ENCODE measurements around the gene TCTN2.

TCTN2 gene

DNA sequence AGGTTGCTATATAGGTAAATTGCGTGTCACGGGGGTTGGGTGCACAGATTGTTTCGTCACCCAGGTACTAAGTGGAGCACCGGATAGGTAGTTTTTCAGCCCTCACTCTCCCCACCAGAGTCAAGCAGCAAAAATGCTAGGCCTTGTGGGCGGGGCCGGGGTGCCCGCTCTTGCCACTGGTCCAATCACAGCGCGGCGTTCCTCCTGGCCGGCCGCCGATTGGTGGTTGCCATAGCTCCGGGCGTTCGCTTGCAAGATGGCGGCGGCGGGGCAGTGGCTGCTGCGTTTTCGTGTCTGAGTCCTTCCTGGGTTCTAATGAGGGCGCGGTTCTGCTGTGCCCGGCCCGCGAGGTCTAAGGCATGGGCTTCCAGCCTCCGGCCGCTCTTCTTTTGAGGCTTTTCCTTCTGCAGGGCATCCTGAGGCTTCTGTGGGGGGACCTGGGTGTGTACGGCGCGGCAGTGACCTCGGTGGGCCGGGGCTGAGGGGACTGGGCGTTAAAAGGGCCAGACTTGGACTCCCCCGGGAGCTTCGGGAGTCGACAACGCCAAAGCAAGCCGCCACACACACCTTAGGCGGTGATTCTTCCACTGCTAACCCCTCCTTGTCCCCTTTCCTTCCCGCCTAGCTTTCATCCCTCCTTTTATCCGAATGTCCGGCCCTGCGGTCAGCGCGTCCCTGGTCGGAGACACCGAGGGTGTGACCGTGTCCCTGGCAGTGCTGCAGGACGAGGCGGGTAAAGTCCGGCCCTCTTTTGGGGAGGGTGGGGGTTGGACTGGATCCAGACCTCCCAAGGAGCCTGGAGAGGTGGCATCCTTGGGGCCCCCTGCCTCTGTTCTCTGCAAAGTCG is at the start of gene TCTN2:
TCTN2 (plus strand) TSS at position 232 of the 847 bp plus-strand sequence; CDS start at position 360, 128 bp downstream.
- peak; percentile 95 for DNase-seq (ENCODE audit: insufficient read length, low spot score)
- peak; percentile 88 for FAIRE-seq

DNA sequence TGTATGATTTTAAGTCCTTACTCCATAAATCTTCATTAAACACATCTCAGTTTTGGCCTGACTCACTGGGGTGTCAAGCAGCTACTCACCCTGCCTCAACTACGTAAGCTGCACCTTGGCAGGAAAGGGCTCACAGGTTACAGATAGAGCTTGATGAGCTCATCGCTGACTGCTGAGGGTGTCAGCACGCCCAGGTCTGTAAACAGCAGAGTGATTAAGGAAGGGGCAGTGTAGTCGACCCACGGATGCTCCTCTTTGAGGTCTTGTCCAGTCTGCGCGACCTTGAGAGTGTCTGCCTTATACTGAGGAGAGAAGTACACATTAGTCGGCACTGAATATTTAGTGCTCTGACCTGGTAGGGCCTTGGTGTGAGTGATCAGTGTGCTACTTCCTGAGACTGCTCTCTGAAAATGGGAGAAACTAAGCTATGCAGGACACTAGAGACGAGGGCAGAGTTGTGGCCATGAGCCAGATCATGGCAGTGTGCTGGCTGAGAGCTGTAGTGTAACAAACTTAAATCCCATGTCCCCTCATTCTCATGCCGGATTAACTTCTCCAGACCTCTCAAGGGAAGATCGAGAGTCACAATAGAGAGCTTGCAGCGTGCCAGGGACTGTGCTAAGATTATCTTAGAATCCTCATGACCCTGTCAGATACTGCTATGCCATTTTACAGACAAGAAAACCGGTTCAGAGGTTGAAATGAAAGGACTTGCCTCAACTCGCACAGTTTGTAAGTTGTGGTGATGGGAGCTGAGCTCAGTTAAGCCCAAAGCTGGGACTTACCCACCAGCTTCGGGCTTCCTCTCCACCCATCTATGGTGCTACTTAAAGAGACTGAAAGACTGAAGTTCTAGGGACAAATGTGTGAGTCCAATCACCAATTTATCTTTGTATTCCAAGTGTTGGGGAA is 49.0 kb upstream of the TCTN2 start:
- no peak for FAIRE-seq
- DNase-seq (ENCODE audit: insufficient read length, low spot score) = no peak

DNA sequence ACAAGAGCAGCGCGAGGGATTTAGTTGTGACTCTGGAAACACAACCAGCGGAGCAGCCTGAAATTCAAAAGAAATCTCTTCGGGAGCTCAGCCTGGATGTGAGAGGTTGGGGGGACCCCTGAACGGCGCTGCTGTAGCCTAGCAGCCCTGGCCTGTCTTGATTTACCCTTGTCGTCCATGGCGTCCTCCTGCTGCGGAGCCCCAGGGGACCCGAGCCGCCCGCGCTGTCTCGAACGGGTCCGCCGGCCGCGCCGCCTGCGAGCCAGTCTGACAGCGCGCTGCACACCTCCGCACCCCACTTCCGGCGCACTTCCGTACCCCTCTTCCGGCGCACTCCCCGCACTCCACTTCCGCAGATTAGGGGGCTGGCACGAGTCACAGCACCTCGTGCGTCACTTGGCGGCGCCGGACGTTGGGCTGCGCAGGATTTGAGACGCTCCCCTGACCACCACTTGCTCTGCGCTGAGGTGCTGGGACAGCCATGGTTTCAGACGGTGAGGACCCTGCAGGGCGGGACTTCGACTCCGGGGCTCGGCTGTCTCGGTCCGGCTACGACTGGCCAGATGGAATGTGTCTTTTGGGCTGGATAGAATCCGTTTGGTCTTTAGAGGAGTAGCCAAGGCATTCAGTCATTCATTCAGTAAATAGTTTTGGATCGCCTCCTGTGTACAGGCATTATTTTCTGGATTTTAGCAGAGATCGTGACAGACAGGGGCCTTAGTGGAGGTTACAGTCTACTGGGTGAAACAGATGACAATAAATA is 37.4 kb upstream of the TCTN2 start, which contains the start of the genes EIF2B1 and GTF2H3:
EIF2B1 (minus strand) TSS at position 308 of the 763 bp plus-strand sequence; CDS start at position 179, 129 bp downstream.
GTF2H3 (plus strand) TSS at position 451 of the 763 bp plus-strand sequence; CDS start at position 482, 31 bp downstream.
- DNase-seq (ENCODE audit: insufficient read length, low spot score) (peak; percentile 98), FAIRE-seq (peak; percentile 96)

DNA sequence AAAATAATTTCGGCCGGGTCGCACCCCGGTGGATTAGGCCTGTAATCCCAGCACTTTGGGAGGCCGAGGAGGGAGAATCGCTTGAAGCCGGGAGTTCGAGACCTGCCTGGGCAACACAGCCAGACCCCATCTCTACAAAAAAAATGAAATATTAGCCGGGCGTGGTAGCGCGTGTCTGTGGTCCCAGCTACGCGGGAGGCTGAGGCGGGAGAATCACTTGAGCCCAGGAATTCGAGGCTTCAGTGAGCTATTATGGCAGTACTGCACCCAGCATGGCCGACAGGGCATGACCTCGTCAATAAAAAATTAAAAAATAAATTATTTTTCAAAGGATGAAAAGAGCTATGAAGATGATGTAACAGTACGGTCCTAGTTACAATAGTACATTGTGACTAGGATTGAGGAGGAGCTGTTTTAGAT is 36.8 kb upstream of the TCTN2 start:
- DNase-seq (ENCODE audit: insufficient read length, low spot score) (no peak), FAIRE-seq (no peak)

DNA sequence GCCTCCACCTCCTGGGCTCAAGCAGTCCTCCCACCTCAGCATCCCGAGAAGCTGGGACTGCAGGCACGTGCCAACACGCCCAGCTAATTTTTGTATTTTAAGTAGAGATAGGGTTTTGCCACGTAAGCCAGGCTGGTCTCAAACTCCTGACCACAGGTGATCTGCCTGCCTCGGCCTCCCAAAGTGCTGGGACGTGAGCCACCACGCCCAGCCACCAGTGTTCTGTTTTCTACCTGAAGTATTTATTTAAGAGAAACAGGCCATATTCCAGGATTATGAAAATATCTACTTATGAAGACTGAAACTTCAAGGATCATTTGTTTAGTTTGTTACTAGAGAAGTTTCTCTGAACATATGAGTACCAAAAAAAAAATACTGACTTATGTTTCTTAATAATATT is 27.0 kb upstream of the TCTN2 start:
- DNase-seq (ENCODE audit: insufficient read length, low spot score) (no peak), FAIRE-seq (no peak)

DNA sequence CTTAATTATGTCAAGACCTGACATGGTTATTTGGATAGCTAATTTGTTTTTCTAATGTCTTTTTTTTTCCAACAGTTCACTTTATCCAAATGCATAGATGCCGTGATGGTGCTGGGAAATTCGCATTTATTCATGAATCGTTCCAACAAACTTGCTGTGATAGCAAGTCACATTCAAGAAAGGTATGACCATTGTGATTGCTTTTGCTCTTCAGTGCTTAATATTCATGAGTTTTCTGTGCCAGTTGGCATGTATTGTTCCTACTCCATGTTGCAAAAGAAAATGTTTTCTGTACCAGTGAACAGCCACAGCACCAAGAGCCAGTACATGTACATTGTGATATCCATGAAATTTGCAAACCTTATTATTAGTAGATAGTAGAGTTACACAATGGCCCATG is 25.5 kb upstream of the TCTN2 start:
- FAIRE-seq (no peak), DNase-seq (ENCODE audit: insufficient read length, low spot score) (no peak)

DNA sequence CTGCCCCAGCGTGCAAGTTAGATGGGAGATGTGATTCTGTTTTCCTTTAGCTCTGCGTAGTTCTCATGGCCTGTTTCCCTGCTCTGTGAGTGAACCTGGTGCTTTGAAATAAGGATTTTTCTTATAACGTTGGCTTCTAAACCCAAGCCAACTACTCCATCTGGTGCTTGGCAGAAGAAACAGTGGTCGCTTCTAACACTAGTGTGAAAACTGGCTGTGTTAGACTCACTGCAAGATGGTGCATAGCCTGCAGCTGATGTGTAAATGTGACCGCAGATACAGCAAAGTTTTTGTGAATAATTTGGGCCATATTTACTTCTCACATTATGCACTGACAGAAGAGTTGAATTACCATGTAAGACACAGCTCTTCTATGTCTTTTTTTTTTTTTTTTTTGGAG is 25.0 kb upstream of the TCTN2 start:
- no peak for DNase-seq (ENCODE audit: insufficient read length, low spot score)
- FAIRE-seq = no peak

DNA sequence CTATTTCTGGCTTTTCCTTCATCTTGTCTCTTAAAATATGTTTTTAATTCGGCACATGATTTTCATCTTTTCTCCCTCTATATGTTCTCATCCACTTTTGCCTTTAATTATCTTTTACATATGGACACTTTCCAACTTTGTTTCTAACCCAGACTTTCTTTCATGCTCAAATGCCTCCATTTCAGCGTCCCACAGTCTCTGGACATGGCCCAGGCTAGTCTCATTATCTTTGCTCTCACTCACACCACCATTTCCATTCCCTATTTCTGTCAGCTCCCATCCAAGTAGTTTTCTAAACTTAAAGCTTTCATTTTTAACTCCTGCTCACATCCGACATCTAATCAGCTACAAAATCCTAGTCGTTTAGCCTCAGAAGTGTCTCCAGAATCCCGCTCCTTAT is 22.5 kb upstream of the TCTN2 start:
- no peak for FAIRE-seq
- DNase-seq (ENCODE audit: insufficient read length, low spot score) = no peak

DNA sequence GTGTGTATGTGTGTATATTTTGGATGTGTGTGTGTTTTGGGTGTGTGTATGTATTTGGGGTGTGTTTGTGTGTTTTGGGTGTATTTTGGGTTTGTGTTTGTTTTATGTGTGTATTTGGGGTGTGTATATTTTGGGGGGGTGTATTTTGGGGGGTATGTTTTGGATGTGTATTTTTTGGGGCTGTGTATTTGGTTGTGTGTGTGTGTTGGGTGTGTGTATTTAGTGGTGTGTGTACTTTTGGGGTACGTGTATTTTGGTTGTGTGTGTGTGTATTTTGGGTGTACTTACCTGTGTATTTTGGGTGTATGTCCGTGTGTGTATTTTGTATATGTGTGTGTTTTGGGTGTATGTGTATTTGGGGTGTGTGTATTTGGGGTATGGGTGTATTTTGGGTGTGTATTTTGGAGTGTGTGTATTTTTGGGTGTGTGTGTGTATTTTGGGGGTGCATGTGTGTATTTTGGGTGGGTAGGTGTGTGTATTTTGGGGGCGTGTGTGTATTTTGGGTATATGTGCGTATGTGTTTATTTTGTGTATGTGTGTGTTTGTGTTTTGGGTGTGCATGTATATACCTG is 16.7 kb upstream of the TCTN2 start:
- FAIRE-seq (no peak), DNase-seq (ENCODE audit: insufficient read length, low spot score) (no peak)

DNA sequence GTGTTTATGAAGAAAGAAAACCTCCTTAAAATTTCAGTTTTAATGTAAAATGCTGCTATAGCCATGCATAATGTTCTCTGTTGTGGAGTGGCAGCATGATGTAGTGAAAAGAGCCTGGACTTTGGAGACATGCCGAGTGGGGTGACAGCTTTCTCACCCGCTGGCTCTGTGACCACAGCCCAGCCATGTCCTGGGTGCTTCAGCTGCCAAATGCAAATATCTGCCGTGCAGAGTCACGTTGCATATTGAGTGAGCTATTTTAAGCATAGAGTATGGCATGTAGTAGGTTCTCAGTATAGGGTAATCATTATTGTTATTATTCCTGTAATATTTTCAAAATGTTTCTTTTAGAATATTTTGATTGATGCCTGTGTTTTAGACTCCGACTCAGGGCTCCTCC is 15.5 kb upstream of the TCTN2 start:
- DNase-seq (ENCODE audit: insufficient read length, low spot score) (peak; percentile 56), FAIRE-seq (peak; percentile 75)

DNA sequence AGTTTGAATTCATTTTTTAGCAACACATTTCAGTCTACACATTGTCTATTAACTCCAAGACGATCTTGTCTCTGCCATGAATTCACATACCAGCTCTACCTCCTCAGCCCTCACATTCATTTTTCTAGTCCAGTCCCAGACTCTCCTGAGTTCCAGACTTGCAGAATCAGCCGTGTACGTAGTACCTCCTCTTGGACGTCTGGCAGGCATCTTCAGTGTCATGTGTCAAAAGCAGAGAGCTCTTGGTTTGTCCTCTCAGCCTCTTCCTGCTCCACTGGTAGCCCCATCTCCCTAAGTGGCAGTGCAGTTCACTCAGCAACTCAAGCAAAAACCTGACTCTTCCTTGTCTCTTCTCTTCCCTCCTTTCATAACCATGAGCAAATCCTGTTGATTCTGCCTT is 14.5 kb upstream of the TCTN2 start:
- FAIRE-seq = no peak

DNA sequence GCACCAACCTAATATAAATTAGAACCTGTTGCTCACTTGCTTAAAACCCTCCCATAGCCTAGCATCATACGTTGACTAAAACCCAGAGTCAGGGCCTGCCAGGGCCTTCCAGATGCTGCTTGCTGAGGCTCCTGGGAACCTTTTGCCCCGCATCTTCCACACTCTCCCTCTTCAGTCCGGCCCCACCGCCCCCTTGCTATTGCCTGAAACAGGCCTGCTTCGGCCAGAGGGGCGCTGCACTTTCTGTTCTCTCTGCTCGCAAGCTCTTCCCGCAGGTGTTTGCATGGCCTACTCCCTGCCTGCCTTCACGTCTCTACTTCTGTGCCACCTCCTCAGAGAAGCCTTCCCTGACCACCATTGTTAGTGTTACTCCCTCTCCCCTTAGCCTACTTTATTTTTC is 13.7 kb upstream of the TCTN2 start:
- no peak for FAIRE-seq

More for the DNA sequence above, 14.5 kb upstream of the TCTN2 start:
- no peak for DNase-seq (ENCODE audit: insufficient read length, low spot score)

DNA sequence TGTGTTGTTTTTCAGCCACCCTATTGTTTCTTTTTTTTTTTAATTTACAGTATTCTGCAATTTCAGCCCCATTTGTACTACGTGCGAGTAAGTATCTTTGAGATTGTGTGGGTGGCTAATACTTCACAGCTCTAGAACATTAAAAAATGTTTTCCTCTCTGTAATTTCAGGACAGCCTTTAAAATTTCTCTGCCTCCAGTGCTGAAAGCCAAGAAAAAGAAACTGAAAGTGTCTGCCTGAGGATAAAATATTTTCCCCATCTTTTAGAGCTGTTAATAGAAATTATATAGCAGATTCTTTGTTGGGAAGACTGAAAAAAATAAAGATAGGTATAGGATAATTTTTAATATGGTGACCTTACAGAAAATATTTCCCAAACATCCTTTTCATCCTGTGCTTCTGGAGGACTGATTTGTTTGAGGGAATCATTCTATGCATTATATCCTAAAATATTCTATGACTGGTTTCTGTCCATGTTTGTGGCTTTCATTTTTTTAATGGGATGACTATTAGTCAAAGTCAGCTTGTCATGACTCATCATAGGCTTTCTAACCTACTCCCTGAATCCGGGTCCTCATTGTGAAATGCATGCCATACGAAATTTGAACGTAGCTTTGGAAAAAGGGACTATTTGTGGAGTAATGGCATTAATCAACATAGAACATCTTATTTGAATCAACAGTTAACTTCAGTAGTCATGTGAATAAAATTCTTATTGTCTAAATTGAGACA is 10.8 kb upstream of the TCTN2 start:
- DNase-seq (ENCODE audit: insufficient read length, low spot score) (no peak), FAIRE-seq (peak; percentile 67)

More for the DNA sequence above, 13.7 kb upstream of the TCTN2 start:
- no peak for DNase-seq (ENCODE audit: insufficient read length, low spot score)

DNA sequence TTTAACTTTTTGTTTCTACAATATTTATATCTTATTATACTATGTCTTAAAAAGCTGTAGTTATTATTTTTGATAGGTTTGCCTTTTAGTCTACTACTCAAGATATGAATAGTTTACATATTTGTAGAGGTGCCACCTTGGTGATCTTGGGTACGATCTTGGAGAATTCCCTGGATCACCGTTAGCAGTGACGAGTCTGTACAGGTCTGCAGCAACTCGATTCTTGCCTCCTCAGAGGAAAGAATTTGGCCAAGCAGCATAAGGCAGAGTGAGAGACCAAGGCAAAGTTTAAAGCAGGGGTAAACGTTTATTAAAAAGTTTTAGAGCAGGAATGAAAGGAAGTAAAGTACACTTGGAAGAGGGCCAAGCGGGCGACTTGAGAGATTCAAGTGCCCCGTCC is 3.1 kb upstream of the TCTN2 start:
- no peak for DNase-seq (ENCODE audit: insufficient read length, low spot score)
- FAIRE-seq = no peak

DNA sequence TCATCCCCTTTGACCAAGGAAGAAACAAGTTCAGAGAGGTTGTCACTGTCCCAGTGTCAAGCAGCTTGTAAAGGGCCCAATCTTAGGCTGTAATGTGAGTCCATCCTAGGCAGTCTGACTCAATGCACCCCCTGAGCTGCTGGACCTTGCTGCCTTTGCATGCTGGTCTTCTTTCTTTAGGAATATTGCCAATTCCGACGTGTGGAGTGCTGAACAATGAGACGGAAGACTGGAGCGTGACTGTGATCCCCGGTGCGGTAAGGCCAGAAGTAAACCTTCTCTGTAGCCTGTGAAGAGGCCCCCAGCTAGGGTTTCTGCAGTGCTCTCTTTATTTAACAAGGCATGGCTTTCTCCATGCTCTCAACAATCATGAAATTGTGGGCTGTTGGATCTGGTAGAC is 963 bp downstream of the TCTN2 start:
- DNase-seq (ENCODE audit: insufficient read length, low spot score) (no peak), FAIRE-seq (no peak)

DNA sequence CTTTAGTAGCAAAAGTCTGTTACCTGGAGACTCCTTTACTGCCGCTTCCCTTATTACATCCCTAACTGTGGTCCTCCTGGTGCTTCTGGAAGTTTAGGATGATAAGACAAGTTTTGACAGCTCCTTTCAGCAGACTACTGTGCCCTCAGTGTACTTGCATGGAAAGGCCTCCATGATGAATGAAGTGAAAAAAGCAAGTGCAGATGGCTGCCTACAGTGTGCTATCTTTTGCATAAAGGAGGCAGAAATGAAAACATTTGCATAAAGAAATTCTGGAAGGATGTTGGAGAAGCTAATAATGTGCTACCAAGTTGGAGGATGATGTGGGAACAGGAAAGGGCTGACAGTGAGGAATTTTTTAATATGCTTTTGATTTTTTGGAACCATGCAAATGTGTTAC is 4.5 kb downstream of the TCTN2 start:
- no peak for DNase-seq (ENCODE audit: insufficient read length, low spot score)
- FAIRE-seq = no peak

DNA sequence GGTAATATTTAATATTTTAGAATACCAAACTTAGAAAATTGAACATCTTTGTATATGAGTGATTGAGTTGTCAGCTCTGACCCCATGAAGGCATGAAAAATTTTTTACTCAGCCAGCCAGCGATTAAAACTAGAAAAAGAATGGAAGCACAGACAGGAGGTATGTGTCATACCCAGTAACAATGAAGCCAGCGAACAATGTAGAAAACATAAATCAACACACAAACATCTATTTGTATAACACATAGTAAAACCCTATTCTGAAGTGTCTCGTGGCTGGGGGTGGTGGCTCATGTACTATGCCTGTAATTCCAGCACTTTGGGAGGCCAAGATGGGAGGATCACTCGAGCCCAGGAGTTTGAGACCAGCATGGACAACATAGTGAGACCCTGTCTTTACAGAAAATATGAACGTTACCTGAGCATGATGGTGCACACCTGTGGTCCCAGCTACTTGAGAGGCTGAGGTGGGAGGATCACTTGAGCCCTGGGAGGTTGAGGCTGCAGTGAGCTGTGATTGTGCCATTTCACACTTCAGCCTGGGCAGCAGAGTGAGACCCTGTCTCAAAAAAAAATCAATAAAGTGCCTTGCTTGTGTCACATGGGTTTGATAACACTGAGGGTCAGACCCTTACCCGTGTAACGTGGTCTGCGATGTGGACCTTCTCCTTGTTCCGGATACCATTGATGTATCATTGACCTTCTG is 5.9 kb downstream of the TCTN2 start:
- FAIRE-seq = no peak
- no peak for DNase-seq (ENCODE audit: insufficient read length, low spot score)

DNA sequence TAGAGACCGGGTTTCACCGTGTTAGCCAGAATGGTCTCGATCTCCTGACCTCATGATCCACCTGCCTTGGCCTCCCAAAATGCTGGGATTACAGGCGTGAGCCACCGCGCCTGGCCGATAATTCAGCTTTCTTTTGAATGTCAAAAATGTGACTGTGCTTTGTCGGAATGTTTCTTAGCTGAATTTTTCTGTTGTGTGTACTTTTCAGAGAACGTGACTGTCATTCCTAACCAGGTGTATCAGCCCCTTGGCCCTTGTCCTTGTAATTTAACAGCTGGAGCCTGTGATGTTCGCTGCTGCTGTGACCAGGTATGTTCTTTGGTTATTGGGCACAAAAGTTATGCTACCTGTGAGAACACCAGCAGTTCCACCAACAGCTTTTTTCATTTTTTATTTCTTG is 8.1 kb downstream of the TCTN2 start:
- DNase-seq (ENCODE audit: insufficient read length, low spot score) = no peak

DNA sequence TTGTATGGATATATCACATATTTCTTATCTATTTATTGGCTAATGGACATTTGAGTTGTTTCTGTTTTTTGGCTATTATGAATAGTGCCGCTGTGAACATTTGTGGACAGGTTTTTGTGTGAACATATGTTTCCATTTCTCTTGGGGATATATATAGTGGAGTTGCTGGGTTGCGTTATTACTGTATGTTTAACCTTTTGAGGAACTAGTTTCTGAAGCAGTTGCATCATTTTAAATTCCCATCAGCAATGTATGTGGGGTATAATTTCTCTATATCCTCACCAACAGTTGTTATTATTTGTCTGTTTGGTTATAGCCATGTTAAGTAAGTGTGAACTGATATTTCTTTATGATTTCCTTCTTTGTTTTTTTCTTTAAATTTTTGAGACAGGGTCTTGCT is 10.7 kb downstream of the TCTN2 start:
- FAIRE-seq (no peak), DNase-seq (ENCODE audit: insufficient read length, low spot score) (no peak)

More for the DNA sequence above, 8.1 kb downstream of the TCTN2 start:
- no peak for FAIRE-seq

Data from GM19239 (cell line).